ENCODE data around the gene SMIM1. TPM values are rescaled to one million over a fixed set of nuclear protein-coding genes. Genes with fewer than 3 reads are reported as not detected.

SMIM1 gene
- total and polyA plus RNA-seq, 4 donors = 8.0 to 15.9 (median 10.9) TPM

- Histone ChIP-seq H3K9ac (ENCODE audit: insufficient read depth in 1 of 2, low read length in 2 of 2) (no peak overlapping the region), H3K4me1 (ENCODE audit: control insufficient read depth in 5 of 5, insufficient read depth in 5 of 5, low read length in 5 of 5) (peaks cover 0 to 29% (median 15%) of the 10 kb centered on the region in 5 donors), H3K27ac (ENCODE audit: low read depth in 1 of 2, low read length in 1 of 2) (no peak overlapping the region), H3K9me3 (ENCODE audit: control insufficient read depth in 4 of 4, insufficient read depth in 3 of 4, low read length in 3 of 4) (no peaks in the 10 kb centered on the region), H3K4me3 (no peak overlapping the region), H3K27me3 (ENCODE audit: control insufficient read depth in 3 of 3, insufficient read depth in 3 of 3, low read length in 2 of 3) (no peaks in the 10 kb centered on the region), H3K36me3 (ENCODE audit: control insufficient read depth in 4 of 4, insufficient read depth in 4 of 4, low read length in 4 of 4) (peaks cover 2 to 25% (median 16%) of the 10 kb centered on the region in 4 donors)
- WGBS, 2 donors = 72 to 76% methylated on average over 21 of the region's 21 CpGs
- TF ChIP-seq CTCF (IDR thresholded peaks at IDR 0.05; ENCODE audit: control extremely low read depth, extremely low read depth) = no peak
- DNase-seq = peak in 1 of 3 donors; percentile 22
- no peak for ATAC-seq (ENCODE audit: insufficient read depth, low FRiP score)
These were observed 3.8 kb downstream of the SMIM1 start for GRCh38 chr1:3776231-3776961.

GRCh38 chr1:3777078-3777547, 4.6 kb downstream of the SMIM1 start:
- WGBS, 2 donors = 83 to 89% methylated on average over 10 of the region's 10 CpGs

GRCh38 chr1:3777647-3778589, 5.4 kb downstream of the SMIM1 start:
- TF ChIP-seq CTCF (IDR thresholded peaks at IDR 0.05; ENCODE audit: control extremely low read depth, extremely low read depth) = no peak
- ATAC-seq (ENCODE audit: insufficient read depth, low FRiP score) (no peak), DNase-seq (no peak)
- Histone ChIP-seq H3K36me3 (ENCODE audit: control insufficient read depth in 4 of 4, insufficient read depth in 4 of 4, low read length in 4 of 4) (peaks cover 14 to 32% (median 27%) of the 10 kb centered on the region in 4 donors), H3K4me1 (ENCODE audit: control insufficient read depth in 5 of 5, insufficient read depth in 5 of 5, low read length in 5 of 5) (peaks cover 0 to 19% (median 11%) of the 10 kb centered on the region in 5 donors), H3K9me3 (ENCODE audit: control insufficient read depth in 4 of 4, insufficient read depth in 3 of 4, low read length in 3 of 4) (no peaks in the 10 kb centered on the region), H3K27ac (ENCODE audit: low read depth in 1 of 2, low read length in 1 of 2) (no peak overlapping the region), H3K9ac (ENCODE audit: insufficient read depth in 1 of 2, low read length in 2 of 2) (no peak overlapping the region), H3K27me3 (ENCODE audit: control insufficient read depth in 3 of 3, insufficient read depth in 3 of 3, low read length in 2 of 3) (no peaks in the 10 kb centered on the region), H3K4me3 (no peak overlapping the region)
- WGBS, 2 donors = 80 to 89% methylated on average over 20 of the region's 20 CpGs

More at GRCh38 chr1:3777078-3777547, 4.6 kb downstream of the SMIM1 start:
- no peak overlapping the region for H3K9ac ChIP-seq (ENCODE audit: insufficient read depth in 1 of 2, low read length in 2 of 2)
- H3K36me3 ChIP-seq (ENCODE audit: control insufficient read depth in 4 of 4, insufficient read depth in 4 of 4, low read length in 4 of 4) = peaks cover 7 to 26% (median 22%) of the 10 kb centered on the region in 4 donors
- H3K27ac ChIP-seq (ENCODE audit: low read depth in 1 of 2, low read length in 1 of 2) = no peak overlapping the region
- H3K9me3 ChIP-seq (ENCODE audit: control insufficient read depth in 4 of 4, insufficient read depth in 3 of 4, low read length in 3 of 4) = no peaks in the 10 kb centered on the region
- no peaks in the 10 kb centered on the region for H3K27me3 ChIP-seq (ENCODE audit: control insufficient read depth in 3 of 3, insufficient read depth in 3 of 3, low read length in 2 of 3)
- no peak overlapping the region for H3K4me3 ChIP-seq
- DNase-seq = no peak
- peaks cover 0 to 22% (median 11%) of the 10 kb centered on the region in 5 donors for H3K4me1 ChIP-seq (ENCODE audit: control insufficient read depth in 5 of 5, insufficient read depth in 5 of 5, low read length in 5 of 5)
- no peak for ATAC-seq (ENCODE audit: insufficient read depth, low FRiP score)
- TF ChIP-seq CTCF (IDR thresholded peaks at IDR 0.05; ENCODE audit: control extremely low read depth, extremely low read depth) = no peak
